Measurements from ENCODE around the gene WNT3. TPM values are rescaled to one million over a fixed set of nuclear protein-coding genes. Genes with fewer than 3 reads are reported as not detected.

Gene WNT3
- total RNA-seq, 3 donors from 2014 or later (not counting 1 experiment from before 2014, with no cell fraction given): 0.07 to 1.4 (median 0.30) TPM

DNA sequence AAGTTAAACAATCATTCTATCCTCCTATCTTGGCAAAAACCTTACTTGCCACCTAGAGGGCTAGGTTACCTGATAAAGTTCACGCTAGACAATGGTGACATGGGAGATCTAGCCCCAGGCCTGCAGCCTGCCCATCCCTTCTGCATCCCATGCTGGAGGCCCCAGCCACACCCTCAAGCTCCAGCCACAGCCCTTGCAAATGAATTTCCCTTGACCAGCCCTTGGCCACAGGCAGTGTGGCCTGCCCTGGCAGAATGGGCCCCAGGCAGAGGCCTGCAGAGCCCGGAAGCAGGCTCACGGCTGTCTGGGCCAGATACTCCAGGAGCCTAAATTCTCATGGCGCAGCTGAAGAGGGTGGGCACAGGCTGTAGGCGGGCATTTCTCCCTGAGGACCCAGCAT lies 14.9 kb downstream of the WNT3 start:
- no peak for ATAC-seq
- Histone ChIP-seq H3K4me1 (ENCODE audit: control insufficient read depth, insufficient read depth, low read length) (no peaks in the 10 kb centered on the region), H3K4me3 (ENCODE audit: low read length) (no peak overlapping the region), H3K9me3 (ENCODE audit: control insufficient read depth, insufficient read depth, low read length) (no peaks in the 10 kb centered on the region), H3K27me3 (ENCODE audit: control insufficient read depth, insufficient read depth, low read length) (no peaks in the 10 kb centered on the region), H3K27ac (ENCODE audit: low read length) (no peak overlapping the region), H3K36me3 (ENCODE audit: control insufficient read depth, insufficient read depth, low read length) (no peaks in the 10 kb centered on the region)
- H3K4me1 Mint-ChIP-seq: no peaks in the 10 kb centered on the region
- TF ChIP-seq, protein P1, sequence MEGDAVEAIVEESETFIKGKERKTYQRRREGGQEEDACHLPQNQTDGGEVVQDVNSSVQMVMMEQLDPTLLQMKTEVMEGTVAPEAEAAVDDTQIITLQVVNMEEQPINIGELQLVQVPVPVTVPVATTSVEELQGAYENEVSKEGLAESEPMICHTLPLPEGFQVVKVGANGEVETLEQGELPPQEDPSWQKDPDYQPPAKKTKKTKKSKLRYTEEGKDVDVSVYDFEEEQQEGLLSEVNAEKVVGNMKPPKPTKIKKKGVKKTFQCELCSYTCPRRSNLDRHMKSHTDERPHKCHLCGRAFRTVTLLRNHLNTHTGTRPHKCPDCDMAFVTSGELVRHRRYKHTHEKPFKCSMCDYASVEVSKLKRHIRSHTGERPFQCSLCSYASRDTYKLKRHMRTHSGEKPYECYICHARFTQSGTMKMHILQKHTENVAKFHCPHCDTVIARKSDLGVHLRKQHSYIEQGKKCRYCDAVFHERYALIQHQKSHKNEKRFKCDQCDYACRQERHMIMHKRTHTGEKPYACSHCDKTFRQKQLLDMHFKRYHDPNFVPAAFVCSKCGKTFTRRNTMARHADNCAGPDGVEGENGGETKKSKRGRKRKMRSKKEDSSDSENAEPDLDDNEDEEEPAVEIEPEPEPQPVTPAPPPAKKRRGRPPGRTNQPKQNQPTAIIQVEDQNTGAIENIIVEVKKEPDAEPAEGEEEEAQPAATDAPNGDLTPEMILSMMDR (IDR thresholded peaks at IDR 0.05): no peak
- DNase-seq: no peak
- H3K36me3 Mint-ChIP-seq: no peaks in the 10 kb centered on the region
- H3K27ac Mint-ChIP-seq: no peak overlapping the region
- H3K4me3 Mint-ChIP-seq: no peak overlapping the region
- H3K27me3 Mint-ChIP-seq (ENCODE audit: low read depth in 2 of 2): peaks cover 0 to 9% of the 10 kb centered on the region in 2 donors
- H3K9me3 Mint-ChIP-seq: no peaks in the 10 kb centered on the region
- intact Hi-C loops (cut with micrococcal nuclease): no loop called here
- WGBS (ENCODE audit: insufficient coverage): 96% methylated on average over 5 of the region's 5 CpGs

DNA sequence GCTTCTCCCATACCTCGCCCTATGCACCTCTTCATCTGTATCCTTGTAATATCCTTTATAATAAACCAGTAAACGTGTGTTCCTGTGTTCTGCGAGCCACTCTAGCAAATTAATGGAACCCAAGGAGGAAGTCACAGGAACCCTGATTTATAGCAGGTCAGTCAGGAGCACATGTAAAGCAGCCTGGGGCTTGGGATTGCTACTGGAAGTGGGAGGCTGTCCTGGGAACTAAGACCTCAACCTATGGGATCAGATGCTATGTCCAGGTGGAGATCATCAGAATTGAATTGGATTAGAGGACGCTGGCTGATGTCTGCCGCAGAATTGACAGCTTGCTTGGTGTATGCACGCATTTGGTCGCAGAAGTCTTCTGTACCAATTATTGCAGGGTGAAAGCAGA lies 15.7 kb downstream of the WNT3 start:
- Mint-ChIP-seq H3K4me1 (no peaks in the 10 kb centered on the region), H3K27me3 (ENCODE audit: low read depth in 2 of 2) (peaks cover 0 to 9% of the 10 kb centered on the region in 2 donors), H3K4me3 (no peak overlapping the region), H3K36me3 (no peaks in the 10 kb centered on the region), H3K27ac (no peak overlapping the region), H3K9me3 (no peaks in the 10 kb centered on the region)
- H3K4me1 ChIP-seq (ENCODE audit: control insufficient read depth, insufficient read depth, low read length): no peaks in the 10 kb centered on the region
- H3K4me3 ChIP-seq (ENCODE audit: low read length): no peak overlapping the region
- no peak overlapping the region for H3K27ac ChIP-seq (ENCODE audit: low read length)
- ATAC-seq: no peak
- H3K9me3 ChIP-seq (ENCODE audit: control insufficient read depth, insufficient read depth, low read length): no peaks in the 10 kb centered on the region
- H3K36me3 ChIP-seq (ENCODE audit: control insufficient read depth, insufficient read depth, low read length): no peaks in the 10 kb centered on the region
- intact Hi-C loops (cut with micrococcal nuclease): no loop called here
- no peak for DNase-seq
- 70% methylated on average over 7 of the region's 7 CpGs for WGBS (ENCODE audit: insufficient coverage)
- no peaks in the 10 kb centered on the region for H3K27me3 ChIP-seq (ENCODE audit: control insufficient read depth, insufficient read depth, low read length)
- TF ChIP-seq, protein P1 (IDR thresholded peaks at IDR 0.05): no peak

DNA sequence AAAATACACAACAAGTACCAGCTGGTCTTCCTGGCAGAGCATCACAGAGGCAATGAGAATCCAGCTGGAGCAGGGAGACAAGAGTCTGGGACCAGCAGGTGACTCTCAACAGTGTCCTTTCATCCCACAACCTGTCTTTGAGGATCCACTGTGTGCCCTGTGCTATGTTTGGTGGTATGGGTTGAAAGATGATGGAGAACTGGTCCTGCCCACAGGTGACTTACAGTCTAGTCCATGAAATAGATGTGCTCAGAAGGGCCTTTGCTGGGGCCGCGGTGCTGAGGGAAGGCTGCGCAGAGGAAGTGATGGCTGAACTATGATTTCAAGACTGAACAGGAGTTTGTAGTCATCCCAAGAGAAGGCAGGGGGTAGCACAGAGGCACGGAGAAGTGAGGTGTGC lies 17.9 kb downstream of the WNT3 start:
- no peaks in the 10 kb centered on the region for H3K4me1 Mint-ChIP-seq
- H3K4me1 ChIP-seq (ENCODE audit: control insufficient read depth, insufficient read depth, low read length): no peaks in the 10 kb centered on the region
- TF ChIP-seq, protein P1 (IDR thresholded peaks at IDR 0.05): no peak
- no peak overlapping the region for H3K4me3 Mint-ChIP-seq
- DNase-seq: no peak
- no peak overlapping the region for H3K27ac Mint-ChIP-seq
- H3K36me3 ChIP-seq (ENCODE audit: control insufficient read depth, insufficient read depth, low read length): no peaks in the 10 kb centered on the region
- no peak overlapping the region for H3K27ac ChIP-seq (ENCODE audit: low read length)
- H3K27me3 Mint-ChIP-seq (ENCODE audit: low read depth in 2 of 2): peaks cover 9 to 15% of the 10 kb centered on the region in 2 donors
- no peak for ATAC-seq
- no peaks in the 10 kb centered on the region for H3K9me3 Mint-ChIP-seq
- no peaks in the 10 kb centered on the region for H3K36me3 Mint-ChIP-seq
- no peaks in the 10 kb centered on the region for H3K27me3 ChIP-seq (ENCODE audit: control insufficient read depth, insufficient read depth, low read length)
- no peaks in the 10 kb centered on the region for H3K9me3 ChIP-seq (ENCODE audit: control insufficient read depth, insufficient read depth, low read length)
- no peak overlapping the region for H3K4me3 ChIP-seq (ENCODE audit: low read length)
- over 99% methylated on average over 4 of the region's 4 CpGs for WGBS (ENCODE audit: insufficient coverage)
- intact Hi-C loops (cut with micrococcal nuclease): no loop called here

DNA sequence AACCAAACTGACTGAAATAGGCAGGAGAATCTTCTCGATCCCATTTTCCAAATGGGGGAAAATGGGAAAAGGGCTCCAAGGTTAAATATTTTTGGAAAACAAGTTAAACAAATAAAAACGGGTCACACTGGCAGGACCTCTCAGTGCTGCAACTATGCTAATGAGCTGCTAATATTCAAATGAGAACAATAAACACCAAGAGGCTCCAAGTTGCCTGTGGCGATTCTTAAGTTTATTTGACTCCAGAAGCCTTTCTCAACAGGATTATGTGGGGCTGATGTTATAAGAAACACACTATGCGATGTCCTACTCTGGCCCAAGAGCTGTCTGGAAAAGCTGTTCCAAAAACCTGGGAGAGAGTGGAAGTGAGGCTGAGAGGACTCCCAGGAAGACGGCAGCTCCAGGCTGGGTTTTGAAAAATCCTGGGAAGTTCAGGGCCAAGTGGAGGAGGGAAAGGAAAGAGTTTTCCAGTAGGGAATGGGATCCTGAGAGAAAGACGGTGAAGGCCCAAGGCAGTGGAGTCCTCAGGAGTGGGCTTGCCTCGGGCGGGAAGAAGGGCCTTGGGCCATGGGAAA lies 21.4 kb downstream of the WNT3 start:
- H3K4me1 ChIP-seq (ENCODE audit: control insufficient read depth, insufficient read depth, low read length): no peaks in the 10 kb centered on the region
- no peaks in the 10 kb centered on the region for H3K9me3 ChIP-seq (ENCODE audit: control insufficient read depth, insufficient read depth, low read length)
- Mint-ChIP-seq H3K9me3 (no peaks in the 10 kb centered on the region), H3K36me3 (no peaks in the 10 kb centered on the region), H3K4me3 (no peak overlapping the region), H3K4me1 (no peaks in the 10 kb centered on the region), H3K27ac (no peak overlapping the region), H3K27me3 (ENCODE audit: low read depth in 2 of 2) (peaks cover 9 to 18% of the 10 kb centered on the region in 2 donors)
- DNase-seq: no peak
- H3K27ac ChIP-seq (ENCODE audit: low read length): no peak overlapping the region
- no peak overlapping the region for H3K4me3 ChIP-seq (ENCODE audit: low read length)
- no peaks in the 10 kb centered on the region for H3K27me3 ChIP-seq (ENCODE audit: control insufficient read depth, insufficient read depth, low read length)
- 88% methylated on average over 8 of the region's 8 CpGs for WGBS (ENCODE audit: insufficient coverage)
- intact Hi-C loops (cut with micrococcal nuclease): no loop called here
- TF ChIP-seq, protein P1 (IDR thresholded peaks at IDR 0.05): no peak
- ATAC-seq: no peak
- no peaks in the 10 kb centered on the region for H3K36me3 ChIP-seq (ENCODE audit: control insufficient read depth, insufficient read depth, low read length)

Data from natural killer cell (primary cell).